ENCODE measurements around the gene ADH1A. TPM values are rescaled to one million over a fixed set of nuclear protein-coding genes. Genes with fewer than 3 reads are reported as not detected.
"Not testable (repeated sequence)": the region's sequence is repeated elsewhere in the genome, so short reads cannot be mapped to it uniquely, and the experiment has no call there.

Gene ADH1A
- not detected in 2 replicates for polyA plus RNA-seq (2014; cell fraction: cytosol; rRNA removed)
- polyA plus RNA-seq (2014; cell fraction: nucleus; rRNA removed): not detected in 2 replicates

DNA sequence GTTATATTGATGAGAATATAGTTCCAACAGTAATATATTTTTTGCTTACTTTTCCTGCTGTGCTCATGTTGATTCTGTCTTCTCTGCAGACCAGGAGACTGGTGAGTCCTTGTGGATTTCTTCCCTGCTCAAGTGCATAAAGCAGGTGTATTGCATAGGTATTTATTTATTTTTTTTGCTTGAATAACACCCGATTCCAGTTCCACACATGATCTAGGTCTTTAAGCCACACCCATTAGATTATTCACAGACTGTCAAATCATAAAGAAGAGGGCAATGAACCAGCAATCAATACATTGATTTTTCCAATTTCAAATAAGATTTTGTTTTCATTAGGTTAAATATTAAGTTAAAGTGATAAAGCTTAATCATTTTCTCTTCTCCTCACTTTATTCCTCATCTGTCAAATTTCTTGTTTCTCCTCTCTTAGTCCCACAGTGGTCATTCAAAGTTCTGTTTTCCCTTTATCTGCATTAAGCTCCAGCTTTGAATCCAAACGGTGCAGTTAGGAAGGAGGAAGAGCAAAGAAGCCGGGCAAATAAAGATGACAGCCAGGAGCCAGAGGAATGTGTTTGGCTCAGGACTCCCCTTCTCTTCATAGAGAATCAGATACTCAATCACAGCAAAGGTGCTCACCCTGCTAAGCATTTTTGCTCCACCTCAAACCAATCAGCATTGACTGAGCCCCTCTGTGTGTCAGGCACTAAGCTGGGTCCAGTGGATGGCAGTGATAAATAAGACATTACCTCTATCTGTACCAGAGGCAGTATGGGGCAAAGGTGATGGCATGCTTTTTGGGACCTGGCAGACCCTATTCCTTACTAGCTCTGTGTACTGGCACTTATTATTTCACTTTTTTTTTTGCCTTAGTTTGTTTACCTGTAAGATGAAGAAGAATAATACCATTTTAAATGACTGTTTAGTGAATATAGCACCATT is at the start of gene ADH1A:
Gene ADH1A, minus strand, starts transcription at position 138 of the 939 bp plus-strand sequence. Its CDS starts 71 bp downstream, at position 67.
- DNase-seq (ENCODE audit: low spot score): no peak

DNA sequence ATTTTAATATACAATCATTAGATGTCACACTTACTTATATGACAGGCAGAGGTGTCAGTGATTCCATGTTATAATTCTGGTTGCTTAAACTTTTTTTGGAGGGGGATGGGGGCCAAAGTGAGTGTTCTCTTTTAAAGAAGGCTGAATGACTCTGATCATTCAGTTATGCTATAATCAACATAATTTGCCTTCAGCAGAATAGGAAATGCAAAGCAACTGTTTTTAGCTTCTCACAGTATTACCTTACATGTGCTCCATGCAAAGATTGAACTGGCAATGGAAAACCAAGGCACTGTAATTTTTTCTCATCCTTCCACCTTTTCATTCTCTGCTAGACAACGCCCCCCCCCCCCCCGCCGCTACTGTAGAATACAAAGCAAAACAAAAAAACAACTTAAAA is 48.4 kb upstream of the ADH1A start:
- no peak for DNase-seq (ENCODE audit: low spot score)

DNA sequence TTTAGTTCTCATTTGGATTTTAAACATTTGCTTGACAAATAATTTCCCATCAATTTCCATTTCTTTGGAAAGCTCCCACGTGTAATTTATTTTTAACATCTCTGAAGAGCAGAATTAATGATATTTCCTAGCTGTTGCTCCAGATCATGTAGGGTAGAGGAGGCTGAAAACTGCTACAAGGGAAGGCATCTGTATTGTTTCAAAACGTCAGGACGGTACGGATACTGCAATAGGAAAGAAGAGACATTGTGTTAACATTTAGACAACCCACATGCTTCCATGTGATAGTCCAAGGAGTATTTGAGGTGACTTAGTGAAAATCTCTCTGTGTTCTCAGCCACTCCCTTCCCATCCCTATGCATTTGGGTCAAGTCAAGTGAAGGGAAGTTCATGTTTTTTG is 45.8 kb upstream of the ADH1A start:
- no peak for DNase-seq (ENCODE audit: low spot score)

DNA sequence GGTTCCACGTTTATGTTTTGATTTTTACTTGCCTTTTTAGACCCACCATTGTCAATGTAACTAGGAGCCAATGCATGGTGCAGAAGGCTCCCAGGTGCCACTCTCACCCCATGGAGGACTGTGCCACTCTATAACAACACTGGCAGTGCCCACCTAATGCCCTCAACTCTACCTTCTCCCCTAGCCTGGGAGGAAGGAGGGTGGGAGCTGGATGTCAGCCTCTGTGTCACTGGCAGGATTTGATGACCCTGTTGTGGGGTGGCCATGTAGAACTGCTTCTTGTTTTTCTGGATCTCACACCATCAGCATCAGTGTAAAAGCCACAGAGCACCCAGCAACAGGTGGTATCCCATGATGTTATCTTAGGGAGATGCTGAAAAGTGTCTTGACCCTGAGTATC is 44.1 kb upstream of the ADH1A start:
- no peak for DNase-seq (ENCODE audit: low spot score)

DNA sequence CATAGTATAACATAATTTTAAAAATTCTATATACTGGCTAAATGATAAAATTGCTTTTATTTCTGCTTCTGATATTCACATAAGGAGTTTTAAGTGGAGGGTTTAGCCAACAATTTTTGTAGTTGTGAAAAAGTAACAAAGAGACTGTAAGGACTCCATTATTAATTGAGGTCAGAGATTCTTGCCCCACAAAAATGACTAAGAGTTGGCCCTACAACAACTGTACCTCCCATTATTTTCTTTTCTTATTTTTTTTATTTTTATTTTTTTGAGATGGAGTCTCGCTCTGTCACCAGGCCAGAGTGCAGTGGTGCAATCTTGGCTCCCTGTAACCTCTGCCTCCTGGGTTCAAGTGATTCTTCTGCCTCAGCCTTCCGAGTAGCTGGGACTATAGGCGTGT is 39.9 kb upstream of the ADH1A start:
- no peak for DNase-seq (ENCODE audit: low spot score)

DNA sequence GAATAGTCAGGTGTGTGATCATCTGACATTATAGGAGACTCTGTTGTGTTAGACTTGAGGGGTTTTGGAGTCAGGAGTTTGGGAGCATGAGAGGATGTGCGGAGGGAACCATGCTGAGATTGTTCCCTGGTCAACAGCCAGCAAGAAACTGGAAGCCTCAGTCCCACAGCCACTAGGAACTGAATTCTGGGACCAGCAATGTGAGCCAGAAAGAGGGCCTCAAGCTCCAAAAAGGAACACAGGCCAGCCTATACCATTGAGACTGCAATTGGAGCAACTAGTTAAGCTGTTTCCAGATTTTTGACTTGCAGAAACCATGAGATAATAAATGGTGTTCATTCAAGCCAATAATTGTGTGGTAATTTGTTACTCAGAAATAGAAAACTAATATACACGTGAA is 39.1 kb upstream of the ADH1A start:
- DNase-seq (ENCODE audit: low spot score): no peak

DNA sequence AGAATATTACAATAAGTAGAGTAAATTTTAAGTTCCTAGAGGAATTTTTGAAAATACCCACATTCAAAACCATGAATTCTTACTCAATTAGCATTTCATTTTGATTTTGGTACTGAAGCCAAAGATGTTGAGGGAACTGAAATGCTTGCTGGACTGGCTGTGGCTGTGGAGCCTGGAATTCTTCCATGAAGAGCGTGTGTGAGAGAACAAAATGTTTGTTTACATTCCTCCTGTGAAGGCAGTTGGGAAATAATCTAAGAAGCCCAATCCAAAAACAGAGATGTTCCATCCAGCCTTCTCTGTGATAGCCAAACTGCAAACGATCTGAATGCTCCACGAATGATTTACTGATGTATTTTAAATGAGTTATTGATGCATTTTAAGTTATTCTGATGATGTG is 34.2 kb upstream of the ADH1A start:
- DNase-seq (ENCODE audit: low spot score): no peak

DNA sequence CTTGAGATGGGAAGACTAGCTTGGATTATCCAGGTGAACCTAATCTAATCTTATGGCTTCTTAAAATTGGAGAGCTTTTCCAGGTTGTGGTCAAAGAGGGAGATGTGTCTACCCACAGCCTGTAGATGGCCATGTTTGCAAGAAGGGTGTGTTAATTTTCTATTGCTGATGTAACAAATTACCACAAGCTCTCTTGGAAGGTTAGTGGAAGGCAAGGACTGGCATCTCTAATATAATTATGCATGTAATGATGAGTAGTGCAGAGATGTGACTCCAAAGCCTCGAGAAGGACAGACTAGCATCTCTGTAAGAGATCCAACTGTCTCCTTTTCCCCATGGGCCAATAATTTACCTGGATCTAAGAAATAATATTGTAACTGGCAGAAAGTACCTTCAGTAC is 33.6 kb upstream of the ADH1A start:
- no peak for DNase-seq (ENCODE audit: low spot score)

DNA sequence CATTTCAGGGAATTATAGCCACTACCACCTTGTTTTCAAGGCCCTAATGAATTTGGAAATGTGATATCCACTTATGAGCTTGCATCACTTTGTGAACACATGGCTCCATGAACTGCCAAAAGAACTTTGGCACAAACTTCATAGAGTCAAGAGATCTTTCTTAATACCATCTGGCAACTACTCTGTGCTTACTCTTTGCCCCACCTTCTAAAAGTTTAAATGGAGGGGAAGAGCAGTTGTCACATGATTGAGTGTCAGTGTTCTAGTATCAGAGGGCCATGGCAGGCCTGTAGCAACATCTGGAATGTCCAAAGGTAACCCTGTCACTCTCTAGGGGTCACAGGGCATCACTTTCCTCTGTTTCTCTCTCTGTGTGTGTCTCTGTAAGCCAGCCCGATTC is 33.0 kb upstream of the ADH1A start:
- DNase-seq (ENCODE audit: low spot score): no peak

DNA sequence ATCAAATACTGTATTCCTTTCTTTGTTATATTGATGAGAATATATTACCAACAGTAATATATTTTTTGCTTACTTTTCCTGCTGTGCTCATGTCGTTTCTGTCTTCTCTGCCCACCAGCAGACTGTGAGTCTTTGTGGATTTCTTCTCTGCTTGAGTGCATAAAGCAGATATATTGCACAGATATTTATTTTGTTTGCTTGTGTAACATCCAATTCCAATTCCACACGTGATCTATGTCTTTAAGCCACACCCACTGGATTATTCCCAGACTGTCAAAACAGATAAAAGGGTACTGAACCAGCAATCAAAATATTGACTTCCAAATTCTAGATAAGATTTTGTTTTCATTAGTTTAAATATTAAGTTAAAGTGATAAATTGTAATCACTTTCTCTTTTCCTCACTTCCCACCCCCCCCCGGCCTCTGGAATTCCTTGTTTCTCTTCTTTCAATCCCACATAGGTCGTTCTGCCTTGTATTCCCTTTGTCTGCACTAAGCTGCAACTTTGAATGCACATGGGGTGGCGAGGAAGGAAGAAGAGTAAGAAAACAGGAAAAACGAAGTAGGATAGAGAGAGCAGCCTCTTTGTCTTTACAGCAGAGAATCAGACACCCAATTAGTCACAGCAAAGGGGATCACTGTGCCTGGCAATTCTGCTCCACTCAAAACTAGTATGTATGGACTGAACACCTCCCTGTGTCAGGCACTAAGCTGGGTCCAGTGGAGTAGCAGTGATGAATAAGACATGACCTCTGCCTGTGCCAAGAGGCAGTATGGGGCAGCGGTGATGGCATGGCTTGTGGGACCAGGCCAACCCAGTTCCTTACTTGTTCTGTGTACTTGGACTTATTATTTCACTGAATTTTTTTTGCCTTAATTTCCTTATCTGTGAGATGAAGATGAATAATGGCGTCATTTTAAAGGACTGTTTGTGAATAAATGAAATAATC is 30.7 kb upstream of the ADH1A start, which contains the start of gene ADH1B:
Gene ADH1B, minus strand, starts transcription at position 161 of the 951 bp plus-strand sequence. Its CDS starts 70 bp downstream, at position 91.
- no peak for DNase-seq (ENCODE audit: low spot score)

DNA sequence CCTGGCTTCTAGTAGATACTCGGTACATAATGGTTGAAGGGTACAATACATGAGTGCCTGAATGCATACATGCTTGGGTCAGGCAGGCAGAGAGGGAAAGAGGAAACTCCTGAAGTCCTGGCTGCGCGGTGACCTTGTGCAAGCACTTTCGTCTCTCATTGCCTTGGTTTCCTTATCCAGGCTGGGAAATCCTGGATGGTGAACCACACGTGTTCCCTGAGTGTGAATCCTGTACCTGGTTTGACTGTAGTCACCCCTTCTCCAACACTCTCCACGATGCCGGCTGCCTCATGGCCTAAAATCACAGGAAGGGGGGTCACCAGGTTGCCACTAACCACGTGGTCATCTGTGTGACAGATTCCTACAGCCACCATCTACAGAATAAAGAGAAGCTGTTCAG is 27.0 kb upstream of the ADH1A start:
- not testable (repeated sequence) for DNase-seq (ENCODE audit: low spot score)

DNA sequence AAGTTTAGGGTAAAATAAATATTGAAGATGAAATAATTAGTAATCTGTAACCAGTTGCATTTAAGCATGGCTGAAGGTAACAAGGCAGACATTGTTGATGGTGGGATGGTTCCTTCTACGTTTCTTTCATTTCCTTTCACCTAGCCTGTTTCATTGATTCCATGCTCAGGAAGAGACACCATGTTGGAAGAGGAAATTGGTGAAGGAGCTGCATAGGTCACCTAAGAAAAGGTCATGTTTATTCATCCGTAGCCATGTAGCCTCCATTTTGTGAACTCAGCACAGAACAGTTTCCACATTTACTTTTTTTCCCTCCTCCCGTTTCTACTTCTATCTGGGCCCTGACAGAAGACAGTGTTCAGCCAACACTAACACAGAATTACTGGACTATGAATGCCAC is 26.6 kb upstream of the ADH1A start:
- no peak for DNase-seq (ENCODE audit: low spot score)

DNA sequence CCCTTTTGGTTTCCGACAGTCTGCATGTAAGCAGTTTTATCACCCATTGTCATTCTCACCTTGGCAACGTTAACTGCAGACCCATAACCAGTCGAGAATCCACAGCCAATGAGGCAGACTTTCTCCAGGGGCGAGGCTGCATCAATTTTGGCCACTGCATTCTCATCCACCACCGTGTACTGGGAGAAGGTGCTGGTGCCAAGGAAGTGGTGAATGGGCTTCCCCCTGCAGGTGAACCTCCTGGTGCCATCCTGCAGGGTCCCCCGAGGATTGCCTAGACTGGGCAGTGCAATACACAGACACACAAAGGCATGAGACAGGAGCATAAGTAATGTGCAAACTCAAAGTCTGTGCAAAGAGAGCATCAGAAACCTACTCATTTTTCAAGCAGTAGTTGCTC is 25.1 kb upstream of the ADH1A start:
- no peak for DNase-seq (ENCODE audit: low spot score)

DNA sequence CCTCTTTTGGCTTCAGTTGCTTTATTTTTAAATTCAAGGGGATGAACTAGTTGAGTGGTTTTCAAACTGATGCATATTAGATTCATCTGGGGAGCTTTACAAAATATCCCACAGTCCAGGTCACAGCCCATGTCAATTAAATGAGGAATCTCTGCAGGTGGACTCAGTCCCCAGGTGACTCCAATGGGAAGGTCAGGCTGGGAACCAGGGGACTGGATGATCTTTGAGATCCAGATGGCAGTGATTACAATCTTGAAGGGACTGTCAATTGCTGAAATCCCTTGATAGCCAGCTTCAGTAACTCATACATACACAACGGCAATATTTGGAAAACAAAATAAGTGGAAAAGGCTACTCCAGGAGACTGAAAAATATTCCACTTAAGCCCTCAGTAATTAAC is 23.4 kb upstream of the ADH1A start:
- DNase-seq (ENCODE audit: low spot score): no peak

DNA sequence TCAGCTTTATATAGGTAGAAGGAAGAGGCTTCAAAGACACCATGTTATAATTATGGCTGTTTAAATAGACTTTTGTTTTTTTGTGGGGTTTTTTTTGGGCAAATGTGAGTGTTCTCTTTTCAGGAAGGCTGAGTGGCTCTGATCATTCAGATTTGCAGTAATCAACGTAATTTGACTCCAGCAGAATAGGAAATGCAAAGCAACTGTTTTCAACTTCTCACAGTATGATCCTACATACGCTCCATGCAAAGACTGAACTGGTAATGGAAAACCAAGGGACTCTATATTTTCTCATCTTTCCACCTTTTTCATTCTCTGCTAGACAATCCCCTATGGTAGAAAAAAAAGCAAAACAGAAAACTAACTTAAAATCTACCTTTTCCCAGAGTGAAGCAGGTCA is 19.6 kb upstream of the ADH1A start:
- DNase-seq (ENCODE audit: low spot score): no peak

DNA sequence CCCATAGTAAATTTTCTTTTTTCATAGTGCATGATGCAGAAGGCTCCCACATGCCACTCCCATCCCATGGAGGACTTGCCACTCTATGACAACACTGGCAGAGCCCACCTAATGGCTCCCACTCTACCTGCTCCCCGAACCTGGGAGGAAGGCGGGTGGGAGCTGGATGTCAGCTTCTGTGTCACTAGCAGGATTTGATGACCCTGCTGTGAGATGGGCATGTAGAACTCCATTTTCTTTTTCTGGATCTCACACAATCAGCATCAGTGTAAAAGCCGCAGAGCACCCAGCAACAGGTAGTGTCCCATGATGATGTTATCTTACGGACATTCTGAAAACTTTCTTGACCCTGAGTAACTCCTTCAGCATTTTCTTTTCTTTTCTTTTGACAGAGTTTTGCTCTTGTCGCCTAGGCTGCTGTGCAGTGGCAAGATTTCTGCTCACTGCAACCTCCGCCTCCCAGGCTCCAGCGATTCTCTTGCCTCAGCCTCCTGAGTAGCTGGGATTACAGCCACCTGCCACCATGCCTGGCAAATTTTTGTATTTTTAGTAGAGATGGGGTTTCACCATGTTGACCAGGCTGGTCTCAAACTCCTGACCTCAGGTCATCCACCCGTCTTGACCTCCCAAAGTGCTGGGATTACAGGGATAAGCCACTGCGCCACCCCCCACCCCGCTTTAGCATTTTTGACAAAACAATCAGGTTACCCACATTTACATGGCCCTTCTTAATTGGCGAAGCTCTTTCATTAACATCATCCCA is 15.0 kb upstream of the ADH1A start:
- DNase-seq (ENCODE audit: low spot score): no peak

DNA sequence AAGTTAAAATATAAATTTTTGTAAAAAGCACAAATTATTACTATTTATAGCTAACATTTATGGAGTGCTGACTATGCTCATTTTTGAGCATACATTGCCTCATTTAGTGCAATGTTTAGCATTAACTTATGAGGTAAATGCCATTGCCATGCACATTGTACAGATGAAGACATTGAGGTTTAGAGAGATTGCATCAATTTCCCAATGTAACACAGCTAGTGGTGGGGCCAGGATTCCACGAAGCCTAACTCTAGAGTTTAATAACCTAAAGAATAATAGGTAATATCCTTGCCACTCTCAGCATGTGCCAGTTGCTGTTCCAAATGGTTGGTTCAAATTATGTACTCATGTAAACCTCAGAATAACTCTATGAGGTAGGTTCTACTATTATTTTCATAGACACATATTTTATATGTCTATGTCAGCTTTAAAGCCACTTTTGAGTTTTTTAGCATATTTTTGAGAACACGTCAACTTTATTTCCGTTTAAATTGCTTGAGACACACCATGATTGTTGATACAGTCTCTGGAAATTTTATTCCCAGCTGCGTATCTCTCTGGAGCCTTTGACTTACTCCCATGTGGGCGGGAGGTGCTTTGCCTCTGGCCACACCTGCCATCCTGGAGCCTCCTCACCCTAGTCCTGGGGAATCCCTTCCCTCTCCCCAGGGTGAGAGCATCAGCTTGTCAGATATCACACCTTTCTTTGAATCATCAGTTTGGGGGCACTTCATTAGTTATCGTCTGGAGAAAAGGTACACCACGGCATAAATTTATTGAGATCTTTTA is 10.8 kb upstream of the ADH1A start:
- DNase-seq (ENCODE audit: low spot score): no peak

DNA sequence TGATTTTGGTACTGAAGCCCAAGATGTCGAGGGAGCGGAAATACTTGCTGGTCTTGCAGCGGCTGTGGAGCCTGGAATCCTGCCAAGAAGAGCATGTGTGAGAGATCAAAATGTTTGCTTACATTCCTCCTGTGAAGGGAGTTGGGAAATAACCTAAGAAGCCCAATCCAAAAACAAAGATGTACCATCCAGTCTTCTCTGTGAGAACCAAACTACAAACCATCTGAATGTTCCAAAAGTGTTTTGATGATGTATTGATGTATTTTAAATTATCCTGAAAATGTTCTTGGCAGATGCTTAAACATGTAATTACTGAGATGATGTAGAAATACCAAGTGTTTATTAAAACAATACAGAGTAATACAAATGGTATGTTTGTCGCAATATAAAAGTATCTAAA is 10.1 kb upstream of the ADH1A start:
- DNase-seq (ENCODE audit: low spot score): no peak

DNA sequence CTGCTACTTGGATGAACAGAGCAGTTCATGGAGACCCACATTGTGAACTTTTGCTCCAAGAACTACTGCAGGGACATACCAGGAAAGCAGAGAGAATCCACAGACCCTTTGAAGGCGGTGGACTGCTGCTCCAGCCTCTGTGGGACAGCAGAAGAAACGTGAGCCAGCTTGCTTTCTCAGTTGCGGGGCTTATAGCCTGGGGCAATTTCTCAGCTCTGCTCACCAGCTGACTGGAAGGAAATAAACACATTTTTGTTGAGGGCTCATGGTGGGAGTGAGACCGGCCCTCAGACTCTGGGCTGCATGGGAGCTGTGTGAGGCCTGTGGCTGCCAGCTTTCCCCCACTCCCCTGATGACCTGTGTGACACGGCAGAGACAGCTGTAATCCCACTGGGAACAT is 2.6 kb upstream of the ADH1A start:
- no peak for DNase-seq (ENCODE audit: low spot score)

DNA sequence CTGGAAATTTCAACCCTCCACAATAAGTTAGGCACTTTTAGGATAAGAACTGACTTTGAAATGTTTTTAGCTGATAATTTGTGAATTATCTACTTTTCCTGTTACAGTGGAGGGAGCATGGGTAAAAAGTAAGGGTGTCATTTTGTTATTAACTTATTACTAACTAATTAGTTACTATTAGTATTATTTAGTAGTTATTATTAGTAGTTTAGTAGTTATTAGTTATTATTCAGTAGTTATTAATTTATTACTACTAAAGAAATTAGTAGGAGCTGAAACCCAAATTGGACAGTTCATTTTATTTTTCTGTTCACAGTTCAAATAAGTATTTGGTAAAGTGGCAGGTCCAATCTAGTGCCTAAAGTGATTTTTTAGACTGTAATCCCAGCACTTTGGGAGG is 5.4 kb downstream of the ADH1A start:
- no peak for DNase-seq (ENCODE audit: low spot score)

DNA sequence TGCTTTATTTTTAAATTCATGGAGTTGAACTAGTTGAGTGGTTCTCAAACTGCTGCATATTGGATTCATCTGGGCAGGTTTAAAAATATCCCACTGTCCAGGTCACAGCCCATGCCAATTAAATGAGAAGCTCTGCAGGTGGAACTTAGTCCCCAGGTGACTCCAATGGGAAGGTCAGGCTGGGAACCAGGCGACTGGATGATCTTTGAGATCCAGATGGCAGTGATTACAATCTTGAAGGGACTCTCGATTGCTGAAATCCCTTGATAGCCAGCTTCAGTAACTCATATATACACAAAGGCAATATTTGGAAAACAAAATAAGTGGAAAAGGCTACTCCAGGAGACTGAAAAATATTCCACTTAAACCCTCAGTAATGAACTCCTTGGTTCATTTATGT is 8.1 kb downstream of the ADH1A start:
- DNase-seq (ENCODE audit: low spot score): no peak

Measured in SK-N-DZ (cell line).